ENCODE measurements around the gene OPCML. TPM values are rescaled to one million over a fixed set of nuclear protein-coding genes. Genes with fewer than 3 reads are reported as not detected.

Gene OPCML
- total RNA-seq, 1 experiment from 2014 or later: not detected

DNA sequence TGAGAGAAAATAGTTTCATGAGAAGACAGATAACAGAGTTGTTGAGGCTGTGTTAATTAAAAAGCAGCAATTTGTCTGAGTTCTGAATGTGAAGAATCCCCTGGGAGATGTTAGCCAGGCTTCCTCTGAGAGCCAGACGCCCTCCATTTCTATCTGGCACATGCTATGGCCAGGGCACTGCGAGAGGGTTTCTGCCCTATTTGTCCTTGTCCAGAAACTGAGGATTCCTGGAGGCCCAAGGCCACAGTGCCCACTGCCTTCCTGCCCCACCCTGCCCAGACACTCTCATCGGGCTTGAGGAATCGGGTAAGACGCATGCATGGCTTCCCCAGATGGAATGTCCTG, 484.6 kb downstream of the OPCML start:
- BruUV-seq (replicated peaks): no TSS peak
- in situ Hi-C loops (cut with HindIII; ENCODE audit: low pct_unique_long_range_greater_than_20kb, low sequenced_read_pairs) (no loop called here), intact Hi-C loops (cut with micrococcal nuclease; ENCODE audit: unreplicated experiment) (no loop called here)
- H3K9me3 ChIP-seq (ENCODE audit: control insufficient read depth, insufficient read depth, low read depth, low read length): no peaks in the 10 kb centered on the region
- ChIA-PET POLR2A (no interaction called here), CTCF (no interaction called here)
- H3K4me3 ChIP-seq (ENCODE audit: low read depth in 2 of 2, low read length in 2 of 2): no peak overlapping the region
- ATAC-seq (no peak), DNase-seq (ENCODE audit: low read depth, low spot score) (no peak)
- H3K27ac ChIP-seq (ENCODE audit: low read length): no peak overlapping the region
- H3K27me3 ChIP-seq (ENCODE audit: control insufficient read depth, insufficient read depth, low read length): peaks cover 11% of the 10 kb centered on the region
- H3K36me3 ChIP-seq (ENCODE audit: control insufficient read depth, insufficient read depth, low read length): no peaks in the 10 kb centered on the region
- TF ChIP-seq TCF7L2 (IDR thresholded peaks at IDR 0.05; ENCODE audit: low read depth, low read length) (no peak), SIN3A (IDR thresholded peaks at IDR 0.05; ENCODE audit: borderline replicate concordance, insufficient read depth, low read depth, low read length) (no peak), POLR2AphosphoS5 (IDR thresholded peaks at IDR 0.05; ENCODE audit: low read depth, low read length) (no peak)
- TF ChIP-seq, protein P1, sequence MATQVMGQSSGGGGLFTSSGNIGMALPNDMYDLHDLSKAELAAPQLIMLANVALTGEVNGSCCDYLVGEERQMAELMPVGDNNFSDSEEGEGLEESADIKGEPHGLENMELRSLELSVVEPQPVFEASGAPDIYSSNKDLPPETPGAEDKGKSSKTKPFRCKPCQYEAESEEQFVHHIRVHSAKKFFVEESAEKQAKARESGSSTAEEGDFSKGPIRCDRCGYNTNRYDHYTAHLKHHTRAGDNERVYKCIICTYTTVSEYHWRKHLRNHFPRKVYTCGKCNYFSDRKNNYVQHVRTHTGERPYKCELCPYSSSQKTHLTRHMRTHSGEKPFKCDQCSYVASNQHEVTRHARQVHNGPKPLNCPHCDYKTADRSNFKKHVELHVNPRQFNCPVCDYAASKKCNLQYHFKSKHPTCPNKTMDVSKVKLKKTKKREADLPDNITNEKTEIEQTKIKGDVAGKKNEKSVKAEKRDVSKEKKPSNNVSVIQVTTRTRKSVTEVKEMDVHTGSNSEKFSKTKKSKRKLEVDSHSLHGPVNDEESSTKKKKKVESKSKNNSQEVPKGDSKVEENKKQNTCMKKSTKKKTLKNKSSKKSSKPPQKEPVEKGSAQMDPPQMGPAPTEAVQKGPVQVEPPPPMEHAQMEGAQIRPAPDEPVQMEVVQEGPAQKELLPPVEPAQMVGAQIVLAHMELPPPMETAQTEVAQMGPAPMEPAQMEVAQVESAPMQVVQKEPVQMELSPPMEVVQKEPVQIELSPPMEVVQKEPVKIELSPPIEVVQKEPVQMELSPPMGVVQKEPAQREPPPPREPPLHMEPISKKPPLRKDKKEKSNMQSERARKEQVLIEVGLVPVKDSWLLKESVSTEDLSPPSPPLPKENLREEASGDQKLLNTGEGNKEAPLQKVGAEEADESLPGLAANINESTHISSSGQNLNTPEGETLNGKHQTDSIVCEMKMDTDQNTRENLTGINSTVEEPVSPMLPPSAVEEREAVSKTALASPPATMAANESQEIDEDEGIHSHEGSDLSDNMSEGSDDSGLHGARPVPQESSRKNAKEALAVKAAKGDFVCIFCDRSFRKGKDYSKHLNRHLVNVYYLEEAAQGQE (IDR thresholded peaks at IDR 0.05; ENCODE audit: insufficient read depth in 1 of 2, low read depth in 2 of 2, low read length in 1 of 2): no peak
- TF ChIP-seq, protein P2, sequence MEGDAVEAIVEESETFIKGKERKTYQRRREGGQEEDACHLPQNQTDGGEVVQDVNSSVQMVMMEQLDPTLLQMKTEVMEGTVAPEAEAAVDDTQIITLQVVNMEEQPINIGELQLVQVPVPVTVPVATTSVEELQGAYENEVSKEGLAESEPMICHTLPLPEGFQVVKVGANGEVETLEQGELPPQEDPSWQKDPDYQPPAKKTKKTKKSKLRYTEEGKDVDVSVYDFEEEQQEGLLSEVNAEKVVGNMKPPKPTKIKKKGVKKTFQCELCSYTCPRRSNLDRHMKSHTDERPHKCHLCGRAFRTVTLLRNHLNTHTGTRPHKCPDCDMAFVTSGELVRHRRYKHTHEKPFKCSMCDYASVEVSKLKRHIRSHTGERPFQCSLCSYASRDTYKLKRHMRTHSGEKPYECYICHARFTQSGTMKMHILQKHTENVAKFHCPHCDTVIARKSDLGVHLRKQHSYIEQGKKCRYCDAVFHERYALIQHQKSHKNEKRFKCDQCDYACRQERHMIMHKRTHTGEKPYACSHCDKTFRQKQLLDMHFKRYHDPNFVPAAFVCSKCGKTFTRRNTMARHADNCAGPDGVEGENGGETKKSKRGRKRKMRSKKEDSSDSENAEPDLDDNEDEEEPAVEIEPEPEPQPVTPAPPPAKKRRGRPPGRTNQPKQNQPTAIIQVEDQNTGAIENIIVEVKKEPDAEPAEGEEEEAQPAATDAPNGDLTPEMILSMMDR (IDR thresholded peaks at IDR 0.05): no peak
- H3K4me1 ChIP-seq (ENCODE audit: control insufficient read depth, insufficient read depth, low read length): no peaks in the 10 kb centered on the region

DNA sequence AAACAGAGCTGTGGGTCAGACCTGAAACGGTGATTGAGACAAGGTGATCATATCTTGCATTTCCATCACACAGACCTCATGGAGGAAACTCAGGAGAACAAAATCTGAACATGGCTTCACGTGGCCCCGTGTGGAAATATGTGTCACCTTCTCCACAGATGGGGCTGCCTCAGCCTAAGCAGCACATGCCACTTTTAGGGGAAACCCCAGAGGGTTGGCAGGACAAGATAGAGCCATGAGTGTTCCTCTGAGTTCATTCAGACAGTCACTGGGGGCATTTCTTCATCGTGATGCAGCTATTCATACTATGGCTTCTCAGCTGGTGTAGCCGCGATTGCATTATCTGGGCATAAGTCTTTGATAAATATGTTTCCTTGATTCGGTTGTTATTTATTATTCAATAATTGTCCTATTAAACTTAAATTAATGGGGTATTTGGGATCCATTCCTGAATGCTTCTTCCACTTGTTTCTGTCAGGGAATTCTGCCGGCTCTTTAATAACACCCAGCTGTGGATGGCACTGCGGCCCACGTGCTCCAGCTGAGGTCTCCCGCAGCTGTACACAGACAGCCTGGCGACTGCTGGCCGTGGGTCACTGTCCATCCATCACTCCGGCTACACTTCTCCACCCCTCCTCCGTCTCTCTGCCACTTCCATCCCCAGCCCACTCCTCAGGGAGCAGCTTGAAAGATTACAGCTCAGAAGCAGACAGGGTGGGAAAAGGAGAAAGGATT, 485.1 kb downstream of the OPCML start:
- POLR2A ChIA-PET: no interaction called here
- ATAC-seq (no peak), DNase-seq (ENCODE audit: low read depth, low spot score) (no peak)
- in situ Hi-C loops (cut with HindIII; ENCODE audit: low pct_unique_long_range_greater_than_20kb, low sequenced_read_pairs) (no loop called here), intact Hi-C loops (cut with micrococcal nuclease; ENCODE audit: unreplicated experiment) (no loop called here)
- no peaks in the 10 kb centered on the region for H3K36me3 ChIP-seq (ENCODE audit: control insufficient read depth, insufficient read depth, low read length)
- H3K4me3 ChIP-seq (ENCODE audit: low read depth in 2 of 2, low read length in 2 of 2): no peak overlapping the region
- CTCF ChIA-PET: no interaction called here
- BruUV-seq (replicated peaks): no TSS peak
- TF ChIP-seq SIN3A (IDR thresholded peaks at IDR 0.05; ENCODE audit: borderline replicate concordance, insufficient read depth, low read depth, low read length) (no peak), TCF7L2 (IDR thresholded peaks at IDR 0.05; ENCODE audit: low read depth, low read length) (no peak), POLR2AphosphoS5 (IDR thresholded peaks at IDR 0.05; ENCODE audit: low read depth, low read length) (no peak)
- TF ChIP-seq, protein P1 (IDR thresholded peaks at IDR 0.05; ENCODE audit: insufficient read depth in 1 of 2, low read depth in 2 of 2, low read length in 1 of 2): no peak
- TF ChIP-seq, protein P2 (IDR thresholded peaks at IDR 0.05): no peak
- H3K4me1 ChIP-seq (ENCODE audit: control insufficient read depth, insufficient read depth, low read length): no peaks in the 10 kb centered on the region
- H3K27me3 ChIP-seq (ENCODE audit: control insufficient read depth, insufficient read depth, low read length): peaks cover 15% of the 10 kb centered on the region
- H3K27ac ChIP-seq (ENCODE audit: low read length): no peak overlapping the region
- no peaks in the 10 kb centered on the region for H3K9me3 ChIP-seq (ENCODE audit: control insufficient read depth, insufficient read depth, low read depth, low read length)
